H9 (cell line): ENCODE data around the gene AVEN. TPM values are rescaled to one million over a fixed set of nuclear protein-coding genes. Genes with fewer than 3 reads are reported as not detected.

Experiments used
- DNase-seq: peaks from one replicate; pipeline ENCODE4 v3.0.0-alpha.2; 2017
- H2AFZ ChIP-seq: one replicate; pipeline ENCODE4 v1.6.1; 2013; ENCODE audit warnings: mild to moderate bottlenecking, low read length, control low read depth, moderate library complexity
- H2AK5ac ChIP-seq: 2 replicates; pipeline ENCODE4 v1.6.1; 2013; ENCODE audit warnings: low read length, control low read depth, mixed read lengths; ENCODE audit not compliant: insufficient read length
- H2BK120ac ChIP-seq: one replicate; pipeline ENCODE4 v1.6.1; 2013; ENCODE audit warnings: low read depth, mild to moderate bottlenecking, low read length, control low read depth, inconsistent platforms; ENCODE audit not compliant: poor library complexity, severe bottlenecking
- H2BK12ac ChIP-seq: 2 replicates; pipeline ENCODE4 v1.6.1; 2013; ENCODE audit warnings: low read length, control low read depth, mixed read lengths, low read depth; ENCODE audit not compliant: insufficient read length
- H2BK15ac ChIP-seq: 2 replicates; pipeline ENCODE4 v1.6.1; 2013; ENCODE audit warnings: low read depth, low read length, control low read depth
- H2BK20ac ChIP-seq: one replicate; pipeline ENCODE4 v1.6.1; 2013; ENCODE audit warnings: low read depth, mild to moderate bottlenecking, low read length, control low read depth, inconsistent platforms; ENCODE audit not compliant: poor library complexity, severe bottlenecking
- H2BK5ac ChIP-seq: 2 replicates; pipeline ENCODE4 v1.6.1; 2013; ENCODE audit warnings: low read length, control low read depth, mixed read lengths; ENCODE audit not compliant: insufficient read length
- H3K14ac ChIP-seq: 2 replicates; pipeline ENCODE4 v1.6.1; 2013; ENCODE audit warnings: low read length, control low read depth; ENCODE audit not compliant: insufficient read depth
- H3K18ac ChIP-seq: 2 replicates; pipeline ENCODE4 v1.6.1; 2013; ENCODE audit warnings: low read depth, mild to moderate bottlenecking, mixed read lengths, low read length, control low read depth; ENCODE audit not compliant: insufficient read length
- H3K23ac ChIP-seq: 2 replicates; pipeline ENCODE4 v1.6.1; 2013; ENCODE audit warnings: low read length, control low read depth, mixed read lengths, low read depth; ENCODE audit not compliant: insufficient read length
- H3K23me2 ChIP-seq: 2 replicates; pipeline ENCODE4 v1.6.1; 2013; ENCODE audit warnings: low read depth, mild to moderate bottlenecking, mixed read lengths, low read length, control low read depth; ENCODE audit not compliant: insufficient read length, poor library complexity, severe bottlenecking
- H3K27ac ChIP-seq: 2 replicates; pipeline ENCODE4 v1.5.1; 2013; ENCODE audit warnings: low read length, control low read depth, mixed read lengths, low read depth; ENCODE audit not compliant: insufficient read length
- H3K27me3 ChIP-seq: 2 replicates; pipeline ENCODE4 v1.6.1; 2013; ENCODE audit warnings: low read length, control low read depth, inconsistent platforms; ENCODE audit not compliant: insufficient read depth
- H3K4ac ChIP-seq: 2 replicates; pipeline ENCODE4 v1.6.1; 2013; ENCODE audit warnings: low read depth, mild to moderate bottlenecking, control low read depth, inconsistent platforms, low read length, moderate library complexity
- H3K4me1 ChIP-seq: 2 replicates; pipeline ENCODE4 v1.6.1; 2013; ENCODE audit warnings: low read length, control low read depth, inconsistent platforms; ENCODE audit not compliant: insufficient read depth
- H3K4me2 ChIP-seq: 2 replicates; pipeline ENCODE4 v1.6.1; 2013; ENCODE audit warnings: low read length, control low read depth, mixed read lengths; ENCODE audit not compliant: insufficient read length, insufficient read depth
- H3K56ac ChIP-seq: 2 replicates; pipeline ENCODE4 v1.6.1; 2013; ENCODE audit warnings: low read depth, mild to moderate bottlenecking, mixed read lengths, low read length, control low read depth; ENCODE audit not compliant: insufficient read length
- H3K79me1 ChIP-seq: 2 replicates; pipeline ENCODE4 v1.6.1; 2013; ENCODE audit warnings: low read depth, mild to moderate bottlenecking, moderate library complexity, low read length, control low read depth, inconsistent platforms; ENCODE audit not compliant: insufficient read depth, poor library complexity, severe bottlenecking
- H3K79me2 ChIP-seq: 2 replicates; pipeline ENCODE4 v1.6.1; 2013; ENCODE audit warnings: low read length, control low read depth, inconsistent platforms; ENCODE audit not compliant: insufficient read depth
- H3K9ac ChIP-seq: 2 replicates; pipeline ENCODE4 v1.6.1; 2013; ENCODE audit warnings: low read length, control low read depth, mixed read lengths; ENCODE audit not compliant: insufficient read length; ENCODE audit errors: extremely low read depth
- H3K9me3 ChIP-seq: one replicate; pipeline ENCODE4 v1.6.1; 2013; ENCODE audit warnings: low read depth, low read length, inconsistent platforms; ENCODE audit not compliant: control insufficient read depth
- H3T11ph ChIP-seq: one replicate; pipeline ENCODE4 v1.6.1; 2013; ENCODE audit warnings: mild to moderate bottlenecking, low read length, control low read depth, inconsistent platforms
- H4K20me1 ChIP-seq: one replicate; pipeline ENCODE4 v1.6.1; 2013; ENCODE audit not compliant: control insufficient read depth, insufficient read length, insufficient read depth
- H4K5ac ChIP-seq: 2 replicates; pipeline ENCODE4 v1.6.1; 2013; ENCODE audit warnings: low read depth, mild to moderate bottlenecking, mixed read lengths, low read length, control low read depth; ENCODE audit not compliant: insufficient read length
- H4K8ac ChIP-seq: replicated peaks from 2 replicates; pipeline ENCODE4 v1.6.1; 2013; ENCODE audit warnings: low read length, control low read depth, mixed read lengths, low read depth; ENCODE audit not compliant: insufficient read length
- H4K91ac ChIP-seq: 2 replicates; pipeline ENCODE4 v1.6.1; 2013; ENCODE audit warnings: low read depth, mild to moderate bottlenecking, moderate library complexity, mixed read lengths, low read length, control low read depth; ENCODE audit not compliant: insufficient read length
- H3K27ac Mint-ChIP-seq, 3 experiments: 2 replicates in 2 of 3; 3 replicates in 1 of 3; pipeline ENCODE4 v1.8.0; 2020 to 2021; ENCODE audit warnings: mixed read lengths in 3 of 3, mild to moderate bottlenecking in 1 of 3, moderate library complexity in 1 of 3
- H3K27me3 Mint-ChIP-seq: 2 replicates; pipeline ENCODE4 v1.8.0; 2021; ENCODE audit warnings: low read depth, mild to moderate bottlenecking, moderate library complexity, mixed read lengths
- H3K36me3 Mint-ChIP-seq, 3 experiments: 2 replicates in 2 of 3; 3 replicates in 1 of 3; pipeline ENCODE4 v1.8.0; 2020 to 2021; ENCODE audit warnings: low read depth in 3 of 3, mixed read lengths in 3 of 3; ENCODE audit not compliant: insufficient read depth in 1 of 3
- H3K4me1 Mint-ChIP-seq, 2 experiments: 2 replicates each; pipeline ENCODE4 v1.8.0; 2020; ENCODE audit warnings: mixed read lengths in 2 of 2
- H3K4me3 Mint-ChIP-seq, 2 experiments: 2 replicates in 1 of 2; 3 replicates in 1 of 2; pipeline ENCODE4 v1.8.0; 2020 to 2021; ENCODE audit warnings: mild to moderate bottlenecking in 2 of 2, mixed read lengths in 2 of 2, moderate library complexity in 1 of 2
- H3K9me3 Mint-ChIP-seq, 2 experiments: 2 replicates in 1 of 2; 3 replicates in 1 of 2; pipeline ENCODE4 v1.8.0; 2020; ENCODE audit warnings: mild to moderate bottlenecking in 2 of 2, mixed read lengths in 2 of 2, moderate library complexity in 1 of 2
- WGBS: extraction: QIAGEN DNeasy Blood & Tissue Kit; methylation state at CpG from one replicate; pipeline ENCODE4 v1.1.7; 2013; ENCODE audit warnings: missing lambda C conversion rate, low lambda C conversion rate, mixed read lengths; ENCODE audit not compliant: insufficient read length; ENCODE audit errors: extremely low coverage; 5-methylcytosine and 5-hydroxymethylcytosine counted together
- total RNA-seq: library from RNA; stranded (reverse); gene quantifications from 2 replicates; pipeline ENCODE4 v1.2.1, GENCODE V29; 2021
- TF ChIP-seq, protein P1 (sequence below): fragments of 200-600 bp; sonication (generic); conservative IDR thresholded peaks from 3 replicates; pipeline ENCODE4 v1.8.0; 2021; ENCODE audit warnings: antibody characterized with exemption, mild to moderate bottlenecking

The AVEN gene
- total RNA-seq, 1 experiment from 2014 or later: 16.1 TPM

DNA sequence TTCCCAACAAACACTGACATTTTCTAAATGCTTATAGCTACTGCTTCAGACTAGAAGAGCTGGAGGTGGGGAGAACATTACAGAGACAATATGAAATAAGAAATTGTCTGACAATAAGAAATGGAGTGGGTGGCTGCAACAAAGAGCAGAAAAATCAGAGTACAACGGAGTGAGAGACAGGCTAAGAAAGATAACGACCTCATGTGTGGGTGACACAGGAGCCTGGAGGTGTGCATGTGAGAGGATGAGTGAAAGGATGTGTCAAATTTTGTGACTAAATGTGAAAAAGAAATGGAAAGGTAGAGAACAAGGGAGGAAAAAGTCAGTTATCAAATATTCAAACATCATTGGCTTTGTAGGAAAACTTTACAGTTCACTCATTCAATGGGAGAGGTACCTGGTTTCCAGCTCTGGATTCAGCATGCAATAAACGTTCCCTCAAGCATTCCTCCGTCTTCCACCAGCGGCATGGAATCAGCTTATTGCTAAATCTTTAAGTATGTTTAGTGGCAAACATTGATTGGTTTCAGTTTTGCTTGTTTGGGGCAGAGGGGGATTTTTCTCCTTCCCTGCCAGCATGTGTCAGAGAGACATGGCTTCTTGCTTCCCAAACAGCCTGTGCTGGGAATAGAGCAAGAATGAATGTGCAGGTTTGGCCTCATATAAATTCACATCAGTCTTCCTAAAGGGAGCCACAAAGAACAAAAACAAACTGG, 174.5 kb downstream of the AVEN start:
- H3K27ac Mint-ChIP-seq: no peak overlapping the region
- H4K20me1 ChIP-seq: no peaks in the 10 kb centered on the region
- no peak overlapping the region for H3K4me2 ChIP-seq
- H2BK20ac ChIP-seq: no peak overlapping the region
- H3K9ac ChIP-seq: no peak overlapping the region
- no peak overlapping the region for H3K4me3 Mint-ChIP-seq
- no peak overlapping the region for H4K8ac ChIP-seq
- H3K27me3 ChIP-seq: no peaks in the 10 kb centered on the region
- H3T11ph ChIP-seq: no peak overlapping the region
- no peaks in the 10 kb centered on the region for H3K79me1 ChIP-seq
- no peak overlapping the region for H3K14ac ChIP-seq
- H3K9me3 Mint-ChIP-seq: no peaks in the 10 kb centered on the region
- DNase-seq: no peak
- H3K23me2 ChIP-seq: no peaks in the 10 kb centered on the region
- no peak overlapping the region for H2AFZ ChIP-seq
- no peak overlapping the region for H2BK5ac ChIP-seq
- no peaks in the 10 kb centered on the region for H3K9me3 ChIP-seq
- H3K4me1 Mint-ChIP-seq: peaks cover 24 to 30% of the 10 kb centered on the region in 2 experiments
- H4K91ac ChIP-seq: no peak overlapping the region
- no peak overlapping the region for H3K23ac ChIP-seq
- no peak overlapping the region for H3K27ac ChIP-seq
- no peaks in the 10 kb centered on the region for H3K79me2 ChIP-seq
- no CpG with 5 or more reads among the region's 5 CpGs for WGBS
- TF ChIP-seq, protein P1, sequence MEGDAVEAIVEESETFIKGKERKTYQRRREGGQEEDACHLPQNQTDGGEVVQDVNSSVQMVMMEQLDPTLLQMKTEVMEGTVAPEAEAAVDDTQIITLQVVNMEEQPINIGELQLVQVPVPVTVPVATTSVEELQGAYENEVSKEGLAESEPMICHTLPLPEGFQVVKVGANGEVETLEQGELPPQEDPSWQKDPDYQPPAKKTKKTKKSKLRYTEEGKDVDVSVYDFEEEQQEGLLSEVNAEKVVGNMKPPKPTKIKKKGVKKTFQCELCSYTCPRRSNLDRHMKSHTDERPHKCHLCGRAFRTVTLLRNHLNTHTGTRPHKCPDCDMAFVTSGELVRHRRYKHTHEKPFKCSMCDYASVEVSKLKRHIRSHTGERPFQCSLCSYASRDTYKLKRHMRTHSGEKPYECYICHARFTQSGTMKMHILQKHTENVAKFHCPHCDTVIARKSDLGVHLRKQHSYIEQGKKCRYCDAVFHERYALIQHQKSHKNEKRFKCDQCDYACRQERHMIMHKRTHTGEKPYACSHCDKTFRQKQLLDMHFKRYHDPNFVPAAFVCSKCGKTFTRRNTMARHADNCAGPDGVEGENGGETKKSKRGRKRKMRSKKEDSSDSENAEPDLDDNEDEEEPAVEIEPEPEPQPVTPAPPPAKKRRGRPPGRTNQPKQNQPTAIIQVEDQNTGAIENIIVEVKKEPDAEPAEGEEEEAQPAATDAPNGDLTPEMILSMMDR: no peak
- no peak overlapping the region for H2BK12ac ChIP-seq
- H3K36me3 Mint-ChIP-seq: peaks cover 0 to 2% (median 1%) of the 10 kb centered on the region in 3 experiments; a peak in 4 of 7 replicates
- H2AK5ac ChIP-seq: no peak overlapping the region
- H3K18ac ChIP-seq: no peak overlapping the region
- H2BK15ac ChIP-seq: no peak overlapping the region
- H4K5ac ChIP-seq: no peak overlapping the region
- H3K27me3 Mint-ChIP-seq: no peaks in the 10 kb centered on the region
- no peaks in the 10 kb centered on the region; the same call in 1 of the 2 replicates for H3K4me1 ChIP-seq
- no peak overlapping the region for H3K4ac ChIP-seq
- H3K56ac ChIP-seq: no peak overlapping the region
- no peak overlapping the region for H2BK120ac ChIP-seq
